ENCODE results near the gene AJM1. TPM values are rescaled to one million over a fixed set of nuclear protein-coding genes. Genes with fewer than 3 reads are reported as not detected.

Gene AJM1
- total and polyA plus RNA-seq, 2 of the 8 experiments (the other 6 are each of a cell fraction or from before 2014, with no cell fraction given): 0.12 to 0.97 TPM

DNA sequence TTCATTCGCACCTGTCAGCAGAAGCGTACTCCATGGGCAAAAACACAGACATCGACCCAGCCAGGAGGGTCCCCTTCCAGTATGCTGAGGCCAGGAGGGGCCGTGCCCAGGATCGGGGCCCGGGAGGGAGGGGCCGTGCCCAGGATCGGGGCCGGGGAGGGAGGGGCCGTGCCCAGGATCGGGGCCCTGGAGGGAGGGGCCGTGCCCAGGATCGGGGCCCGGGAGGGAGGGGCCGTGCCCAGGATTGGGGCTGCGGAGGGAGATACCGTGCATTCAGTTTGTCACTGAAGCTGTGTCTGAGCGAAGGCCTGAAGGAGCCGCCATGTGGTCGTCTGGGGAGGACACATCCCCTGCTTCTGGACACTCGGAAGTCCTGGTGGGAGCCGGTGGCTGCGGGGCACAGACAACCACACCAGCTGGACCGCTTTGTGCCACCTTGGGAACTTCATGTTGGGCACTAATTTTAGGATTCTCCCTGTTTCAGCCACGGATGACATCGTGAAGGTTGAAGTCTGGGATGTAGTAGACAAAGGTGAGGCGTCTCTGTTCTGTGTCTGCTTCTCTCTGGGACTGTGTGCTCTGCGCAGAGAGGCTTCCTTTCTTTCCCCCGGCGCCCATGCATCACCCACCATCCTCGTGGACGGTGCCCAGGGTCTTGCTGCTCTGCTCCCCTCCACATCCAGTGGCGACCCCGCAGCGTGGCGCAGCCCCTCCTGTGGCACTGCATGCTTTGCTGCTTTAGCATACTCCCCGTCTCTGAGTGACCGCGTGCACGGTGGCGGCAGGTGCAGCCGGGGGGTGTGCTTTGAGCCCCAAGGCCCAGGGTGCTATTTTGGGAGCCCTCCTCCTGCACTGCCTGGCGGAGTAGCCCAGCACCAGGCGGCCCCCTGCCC lies 16.7 kb upstream of the AJM1 start:
- Histone ChIP-seq H2BK5ac (ENCODE audit: low read depth, low read length) (no peak overlapping the region), H3K79me2 (ENCODE audit: control insufficient read depth in 1 of 2, insufficient read depth in 2 of 2, low read length in 2 of 2) (peaks cover 0 to 9% of the 10 kb centered on the region in 2 experiments; a peak in 2 of 4 replicates), H2BK120ac (replicated peaks; ENCODE audit: low read depth, low read length) (no peak overlapping the region), H3K9me3 (ENCODE audit: insufficient read depth in 2 of 2, low read depth in 1 of 2, low read length in 1 of 2) (no peaks in the 10 kb centered on the region), H4K91ac (replicated peaks; ENCODE audit: insufficient read length, low read length) (no peak overlapping the region), H2BK12ac (ENCODE audit: low read depth, low read length) (no peak overlapping the region), H2BK20ac (ENCODE audit: low read length) (no peak overlapping the region), H3K18ac (ENCODE audit: extremely low read depth, low read length) (no peak overlapping the region), H3K79me1 (ENCODE audit: low read depth, low read length) (peaks cover 12% of the 10 kb centered on the region), H3K27ac (ENCODE audit: low read depth, low read length) (no peak overlapping the region), H3K4me1 (replicated peaks in 1 of 4; ENCODE audit: control insufficient read depth in 3 of 4, insufficient read depth in 4 of 4, low read length in 3 of 4) (peaks cover 0 to 11% (median 5%) of the 10 kb centered on the region in 4 experiments; a peak in 4 of 7 replicates), H2AK5ac (ENCODE audit: low read depth, low read length) (no peak overlapping the region), H3K4me3 (ENCODE audit: extremely low read depth in 1 of 4, insufficient read depth in 2 of 4, low read depth in 3 of 4, low read length in 4 of 4) (no peak overlapping the region), H3K9ac (replicated peaks in 1 of 4; ENCODE audit: extremely low read depth in 1 of 4, low read depth in 3 of 4, low read length in 3 of 4) (no peak overlapping the region), H4K20me1 (replicated peaks in 1 of 2; ENCODE audit: control insufficient read depth in 1 of 2, insufficient read depth in 2 of 2, low read length in 2 of 2) (peaks cover 22 to 44% of the 10 kb centered on the region in 2 experiments), H4K5ac (ENCODE audit: insufficient read length, low read depth, low read length) (no peak overlapping the region), H3K27me3 (replicated peaks in 1 of 4; ENCODE audit: control insufficient read depth in 3 of 4, extremely low read depth in 1 of 4, insufficient read depth in 3 of 4, low read length in 3 of 4) (0 out of 7 replicates have a peak, but pooled peaks cover 0 to 2% (median 0%) of the 10 kb centered on the region in 4 experiments), H2BK15ac (ENCODE audit: low read length) (no peak overlapping the region), H4K8ac (ENCODE audit: extremely low read depth, insufficient read depth, low read length) (no peak overlapping the region; the same call in 1 of the 2 replicates), H3K14ac (ENCODE audit: insufficient read length) (no peak overlapping the region), H3K4me2 (ENCODE audit: insufficient read depth in 1 of 2, low read depth in 2 of 2, low read length in 2 of 2) (no peak overlapping the region), H3K4ac (replicated peaks; ENCODE audit: insufficient read length, low read depth, low read length) (no peak overlapping the region), H3K56ac (replicated peaks; ENCODE audit: insufficient read length, low read depth, low read length) (no peak overlapping the region), H3K23ac (ENCODE audit: insufficient read length) (no peak overlapping the region), H2AFZ (ENCODE audit: low read length) (no peak overlapping the region), H3K23me2 (ENCODE audit: low read depth, low read length) (peaks cover 7% of the 10 kb centered on the region), H3K36me3 (ENCODE audit: control insufficient read depth in 2 of 4, insufficient read depth in 4 of 4, low read length in 3 of 4) (peaks cover 14 to 42% (median 32%) of the 10 kb centered on the region in 4 experiments)
- ChIA-PET POLR2A (ENCODE audit: partially characterized antibody) (interaction anchor here (1.0 to 10.8 kb wide), 4 partner anchors 10 to 23 kb away, joined by 4 to 96 read pairs (median 24); partner anchors contain the start of genes AJM1 and RABL6), CTCF (ENCODE audit: partially characterized antibody) (interaction anchor here (0.6 to 17.4 kb wide), 7 partner anchors 8 to 101 kb away, joined by 3 to 131 read pairs (median 4); partner anchors contain the start of gene AJM1)
- 97% methylated on average over 30 of the region's 44 CpGs; no CpG with 5 or more reads in 1 of the 2 experiments for WGBS, 2 experiments (ENCODE audit: extremely low coverage in 1 of 2, insufficient coverage in 1 of 2, insufficient read length in 1 of 2, insufficient replicate concordance in 2 of 2, low coverage in 1 of 2, low lambda C conversion rate in 2 of 2, missing lambda C conversion rate in 1 of 2)
- FAIRE-seq: no peak
- DNase-seq (ENCODE audit: low read depth in 1 of 2, low spot score in 2 of 2): no peak
- TF ChIP-seq FOSL1 (IDR thresholded peaks at IDR 0.05; ENCODE audit: insufficient read depth, low read depth, low read length) (no peak), HDAC6 (IDR thresholded peaks at IDR 0.05; ENCODE audit: low read depth, low read length) (no peak), KDM1A (IDR thresholded peaks at IDR 0.05; ENCODE audit: borderline replicate concordance, low read length) (no peak), SAP30 (IDR thresholded peaks at IDR 0.05; ENCODE audit: insufficient read depth, insufficient replicate concordance, low read length) (no peak), MAX (IDR thresholded peaks at IDR 0.05) (no peak), RNF2 (IDR thresholded peaks at IDR 0.05; ENCODE audit: borderline replicate concordance, low read depth, low read length, missing control alignments, poor library complexity, severe bottlenecking) (no peak), EGR1 (IDR thresholded peaks at IDR 0.05; ENCODE audit: borderline replicate concordance, low read depth, low read length) (no peak), TCF12 (IDR thresholded peaks at IDR 0.05; ENCODE audit: low read depth, low read length) (no peak), TBP (IDR thresholded peaks at IDR 0.05; ENCODE audit: low read depth, low read length) (no peak), SP1 (IDR thresholded peaks at IDR 0.05; ENCODE audit: low read depth, low read length) (no peak), TAF7 (optimal IDR thresholded peaks at IDR 0.05; ENCODE audit: borderline replicate concordance, low read depth, low read length) (no peak)

All from H1 (cell line).